ENCODE measurements around the gene IDUA.

- TF ChIP-seq CTCF (IDR thresholded peaks at IDR 0.05) (no peak), POLR2A (IDR thresholded peaks at IDR 0.05) (no peak)
Observed at GRCh38 chr4:951186-951585, 35.7 kb upstream of the IDUA start.
